SK-N-SH treated with all-trans-retinoic acid at 6 μM for 48 hours (cell line): Measurements from ENCODE around the gene EHD1.

Experiments used
- ESRRG ChIP-seq: fragments of 250-450 bp; sonication (Bioruptor Pico); IDR thresholded peaks from 2 replicates; pipeline ENCODE4 v1.6.1; 2021; ENCODE audit warnings: mild to moderate bottlenecking
- GLIS3 ChIP-seq: fragments of 250-450 bp; sonication (Bioruptor Pico); IDR thresholded peaks from 2 replicates; pipeline ENCODE4 v1.5.0; 2020; ENCODE audit warnings: mild to moderate bottlenecking, moderate library complexity
- ISL1 ChIP-seq: fragments of 250-450 bp; sonication (Bioruptor Pico); IDR thresholded peaks from 2 replicates; pipeline ENCODE4 v2.1.2; 2022; ENCODE audit warnings: mild to moderate bottlenecking, moderate library complexity
- SNAI2 ChIP-seq: fragments of 250-450 bp; sonication (Bioruptor Pico); IDR thresholded peaks from 2 replicates; pipeline ENCODE4 v1.5.0; 2020; ENCODE audit warnings: mild to moderate bottlenecking, moderate library complexity
- TCF4 ChIP-seq: fragments of 250-450 bp; sonication (Bioruptor Pico); IDR thresholded peaks from 2 replicates; pipeline ENCODE4 v1.8.0; 2021; ENCODE audit warnings: mild to moderate bottlenecking, moderate library complexity, borderline replicate concordance
- TOX ChIP-seq: fragments of 250-450 bp; sonication (Bioruptor Pico); IDR thresholded peaks from 2 replicates; pipeline ENCODE4 v1.8.0; 2021; ENCODE audit warnings: mild to moderate bottlenecking, moderate library complexity, borderline replicate concordance
- ZC3H10 ChIP-seq: fragments of 250-450 bp; sonication (Bioruptor Pico); IDR thresholded peaks from 2 replicates; pipeline ENCODE4 v1.5.1; 2021; ENCODE audit warnings: mild to moderate bottlenecking, moderate library complexity
- ZFP30 ChIP-seq: fragments of 450-650 bp; formaldehyde crosslinking; IDR thresholded peaks from 2 replicates; pipeline ENCODE4 v1.5.0; 2022; ENCODE audit warnings: mild to moderate bottlenecking, moderate library complexity
- ZNF70 ChIP-seq: fragments of 450-650 bp; formaldehyde crosslinking; IDR thresholded peaks from 2 replicates; pipeline ENCODE4 v1.5.0; 2020; ENCODE audit warnings: mild to moderate bottlenecking, moderate library complexity
- ZNF8 ChIP-seq: fragments of 450-650 bp; formaldehyde crosslinking; IDR thresholded peaks from 2 replicates; pipeline ENCODE4 v1.5.0; 2020; ENCODE audit warnings: mild to moderate bottlenecking, moderate library complexity
- TF ChIP-seq, protein P1 (sequence below): fragments of 250-450 bp; sonication (Bioruptor Pico); IDR thresholded peaks from 2 replicates; pipeline ENCODE4 v1.8.0; 2020; ENCODE audit warnings: mild to moderate bottlenecking, moderate library complexity, borderline replicate concordance
- TF ChIP-seq, protein P2 (sequence below): fragments of 250-450 bp; sonication (Bioruptor Pico); IDR thresholded peaks from 2 replicates; pipeline ENCODE4 v1.5.1; 2021; ENCODE audit warnings: mild to moderate bottlenecking, moderate library complexity

DNA sequence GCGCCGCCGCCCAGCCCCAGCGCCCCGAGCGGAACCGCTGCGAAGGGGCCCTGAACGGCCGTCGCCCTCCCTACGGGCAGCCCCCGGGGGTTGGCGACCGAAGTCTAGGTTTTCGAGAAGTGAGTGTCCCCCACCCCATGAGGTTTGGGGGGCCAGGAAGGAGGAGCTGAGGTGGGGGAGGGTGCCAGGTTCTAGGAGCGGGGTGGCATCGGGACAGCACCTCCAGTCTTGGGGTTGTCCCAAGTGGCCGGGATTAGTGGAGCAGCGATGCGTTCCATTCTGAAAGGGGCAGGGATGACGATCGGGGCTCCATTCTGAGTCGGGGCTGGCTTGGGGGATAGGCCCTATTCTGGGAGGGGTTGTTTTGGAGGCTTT, 46.5 kb upstream of the EHD1 start:
- TF ChIP-seq ZNF70 (CRISPR knock-in tag) (no peak), ESRRG (CRISPR knock-in tag) (no peak), GLIS3 (CRISPR knock-in tag) (no peak), ZFP30 (CRISPR knock-in tag) (no peak), TOX (CRISPR knock-in tag) (no peak), ISL1 (CRISPR knock-in tag) (no peak), ZNF8 (CRISPR knock-in tag) (no peak), ZC3H10 (no peak), TCF4 (CRISPR knock-in tag) (no peak), SNAI2 (CRISPR knock-in tag) (no peak)
- TF ChIP-seq, protein P1, sequence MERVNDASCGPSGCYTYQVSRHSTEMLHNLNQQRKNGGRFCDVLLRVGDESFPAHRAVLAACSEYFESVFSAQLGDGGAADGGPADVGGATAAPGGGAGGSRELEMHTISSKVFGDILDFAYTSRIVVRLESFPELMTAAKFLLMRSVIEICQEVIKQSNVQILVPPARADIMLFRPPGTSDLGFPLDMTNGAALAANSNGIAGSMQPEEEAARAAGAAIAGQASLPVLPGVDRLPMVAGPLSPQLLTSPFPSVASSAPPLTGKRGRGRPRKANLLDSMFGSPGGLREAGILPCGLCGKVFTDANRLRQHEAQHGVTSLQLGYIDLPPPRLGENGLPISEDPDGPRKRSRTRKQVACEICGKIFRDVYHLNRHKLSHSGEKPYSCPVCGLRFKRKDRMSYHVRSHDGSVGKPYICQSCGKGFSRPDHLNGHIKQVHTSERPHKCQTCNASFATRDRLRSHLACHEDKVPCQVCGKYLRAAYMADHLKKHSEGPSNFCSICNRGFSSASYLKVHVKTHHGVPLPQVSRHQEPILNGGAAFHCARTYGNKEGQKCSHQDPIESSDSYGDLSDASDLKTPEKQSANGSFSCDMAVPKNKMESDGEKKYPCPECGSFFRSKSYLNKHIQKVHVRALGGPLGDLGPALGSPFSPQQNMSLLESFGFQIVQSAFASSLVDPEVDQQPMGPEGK (CRISPR knock-in tag), result no peak
- TF ChIP-seq, protein P2, sequence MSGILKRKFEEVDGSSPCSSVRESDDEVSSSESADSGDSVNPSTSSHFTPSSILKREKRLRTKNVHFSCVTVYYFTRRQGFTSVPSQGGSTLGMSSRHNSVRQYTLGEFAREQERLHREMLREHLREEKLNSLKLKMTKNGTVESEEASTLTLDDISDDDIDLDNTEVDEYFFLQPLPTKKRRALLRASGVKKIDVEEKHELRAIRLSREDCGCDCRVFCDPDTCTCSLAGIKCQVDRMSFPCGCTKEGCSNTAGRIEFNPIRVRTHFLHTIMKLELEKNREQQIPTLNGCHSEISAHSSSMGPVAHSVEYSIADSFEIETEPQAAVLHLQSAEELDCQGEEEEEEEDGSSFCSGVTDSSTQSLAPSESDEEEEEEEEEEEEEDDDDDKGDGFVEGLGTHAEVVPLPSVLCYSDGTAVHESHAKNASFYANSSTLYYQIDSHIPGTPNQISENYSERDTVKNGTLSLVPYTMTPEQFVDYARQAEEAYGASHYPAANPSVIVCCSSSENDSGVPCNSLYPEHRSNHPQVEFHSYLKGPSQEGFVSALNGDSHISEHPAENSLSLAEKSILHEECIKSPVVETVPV (CRISPR knock-in tag), result no peak
